Measurements from ENCODE around the gene CKMT2.
A peak's percentile ranks its signal among the peaks of the same experiment; 100 is the strongest.

CKMT2 gene

DNA sequence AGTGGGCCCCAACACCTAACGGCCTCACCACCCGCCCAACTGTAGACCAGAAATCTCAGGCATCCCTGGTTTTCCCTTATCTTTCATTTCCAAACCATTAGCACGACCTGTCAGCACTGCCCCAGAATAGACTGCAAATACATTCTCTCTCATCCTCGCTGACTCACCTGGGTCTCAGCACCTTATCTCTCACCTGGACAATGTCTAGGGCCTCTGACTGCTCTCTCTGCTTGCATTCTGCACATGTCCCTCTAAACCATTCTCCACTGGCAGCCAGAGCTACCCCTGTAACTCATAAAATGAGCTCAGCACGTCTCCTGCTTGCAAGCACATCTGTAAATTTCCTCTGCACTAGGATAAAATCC, 12.7 kb downstream of the CKMT2 start:
- Histone ChIP-seq H3K36me3 (ENCODE audit: control insufficient read depth, insufficient read depth, low read length) (no peaks in the 10 kb centered on the region), H3K27ac (ENCODE audit: low read depth, low read length) (no peak overlapping the region), H2BK120ac (ENCODE audit: low read depth, low read length) (no peak overlapping the region), H3K23ac (ENCODE audit: low read length) (no peak overlapping the region), H3K9ac (ENCODE audit: low read length) (no peak overlapping the region), H3K4me3 (ENCODE audit: low read length) (no peak overlapping the region), H3K27me3 (ENCODE audit: insufficient read depth, low read length, poor library complexity) (no peaks in the 10 kb centered on the region), H3K79me1 (ENCODE audit: low read length) (peaks cover 3% of the 10 kb centered on the region), H2BK5ac (ENCODE audit: low read length) (no peak overlapping the region), H3K79me2 (ENCODE audit: control insufficient read depth, insufficient read depth, low read length) (no peaks in the 10 kb centered on the region), H3K4me2 (ENCODE audit: low read length) (no peak overlapping the region), H2BK15ac (replicated peaks; ENCODE audit: low read depth) (no peak overlapping the region), H4K5ac (ENCODE audit: low read length) (no peak overlapping the region), H3K56ac (ENCODE audit: low read length) (no peak overlapping the region), H3K18ac (ENCODE audit: low read length) (no peak overlapping the region), H3K4ac (ENCODE audit: low read depth, low read length) (no peak overlapping the region), H4K8ac (ENCODE audit: low read depth, low read length) (no peak overlapping the region), H2AK5ac (ENCODE audit: low read length) (no peak overlapping the region), H3K4me1 (ENCODE audit: control insufficient read depth, low read depth, low read length) (peaks cover 2% of the 10 kb centered on the region)
- no peak for DNase-seq
- WGBS (ENCODE audit: extremely low coverage, insufficient coverage, low lambda C conversion rate): no CpG with 5 or more reads among the region's 5 CpGs

DNA sequence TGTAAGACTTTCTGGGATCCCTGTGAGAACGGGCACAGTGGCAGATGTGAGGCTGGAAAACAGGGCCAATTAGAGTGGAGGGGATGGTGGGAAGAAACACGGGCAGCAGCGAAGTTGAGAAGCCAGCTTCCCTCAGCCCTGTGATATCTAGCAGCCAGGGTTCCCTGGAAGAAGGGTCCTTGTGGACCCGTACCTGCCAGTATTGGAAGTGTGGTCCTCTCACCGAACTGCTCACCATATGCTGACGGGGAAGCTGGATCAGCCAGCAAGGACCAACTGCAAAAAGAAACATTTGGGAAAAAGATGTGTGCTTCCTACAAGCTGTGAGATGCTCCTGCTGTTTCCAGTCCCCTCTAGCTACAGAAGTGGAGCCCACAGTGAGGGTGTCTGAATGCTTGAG, 13.6 kb downstream of the CKMT2 start:
- no CpG with 5 or more reads among the region's 6 CpGs for WGBS (ENCODE audit: extremely low coverage, insufficient coverage, low lambda C conversion rate)
- H3K36me3 ChIP-seq (ENCODE audit: control insufficient read depth, insufficient read depth, low read length): no peaks in the 10 kb centered on the region
- H3K79me1 ChIP-seq (ENCODE audit: low read length): peaks cover 2% of the 10 kb centered on the region
- H3K4ac ChIP-seq (ENCODE audit: low read depth, low read length): no peak overlapping the region
- H3K4me2 ChIP-seq (ENCODE audit: low read length): no peak overlapping the region
- no peak overlapping the region for H4K5ac ChIP-seq (ENCODE audit: low read length)
- DNase-seq: no peak
- no peak overlapping the region for H3K4me3 ChIP-seq (ENCODE audit: low read length)
- H3K18ac ChIP-seq (ENCODE audit: low read length): no peak overlapping the region
- H3K79me2 ChIP-seq (ENCODE audit: control insufficient read depth, insufficient read depth, low read length): no peaks in the 10 kb centered on the region
- peaks cover 2% of the 10 kb centered on the region for H3K4me1 ChIP-seq (ENCODE audit: control insufficient read depth, low read depth, low read length)
- H2BK5ac ChIP-seq (ENCODE audit: low read length): no peak overlapping the region
- peak overlapping the region; percentile 80 for H3K23ac ChIP-seq (ENCODE audit: low read length)
- no peak overlapping the region for H3K9ac ChIP-seq (ENCODE audit: low read length)
- H2AK5ac ChIP-seq (ENCODE audit: low read length): no peak overlapping the region
- no peaks in the 10 kb centered on the region for H3K27me3 ChIP-seq (ENCODE audit: insufficient read depth, low read length, poor library complexity)
- H4K8ac ChIP-seq (ENCODE audit: low read depth, low read length): no peak overlapping the region
- H2BK120ac ChIP-seq (ENCODE audit: low read depth, low read length): no peak overlapping the region
- H3K56ac ChIP-seq (ENCODE audit: low read length): peak overlapping the region; percentile 7
- H2BK15ac ChIP-seq (replicated peaks; ENCODE audit: low read depth): no peak overlapping the region
- no peak overlapping the region for H3K27ac ChIP-seq (ENCODE audit: low read depth, low read length)

GRCh38 chr5:81247441-81247972, 14.4 kb downstream of the CKMT2 start:
- no peak overlapping the region for H3K4ac ChIP-seq (ENCODE audit: low read depth, low read length)
- no peak overlapping the region for H2BK5ac ChIP-seq (ENCODE audit: low read length)
- DNase-seq: peak; percentile 45
- H3K27ac ChIP-seq (ENCODE audit: low read depth, low read length): no peak overlapping the region
- H3K36me3 ChIP-seq (ENCODE audit: control insufficient read depth, insufficient read depth, low read length): no peaks in the 10 kb centered on the region
- no peak overlapping the region for H4K8ac ChIP-seq (ENCODE audit: low read depth, low read length)
- no peak overlapping the region for H2BK120ac ChIP-seq (ENCODE audit: low read depth, low read length)
- no peaks in the 10 kb centered on the region for H3K79me2 ChIP-seq (ENCODE audit: control insufficient read depth, insufficient read depth, low read length)
- no peak overlapping the region for H4K5ac ChIP-seq (ENCODE audit: low read length)
- WGBS (ENCODE audit: extremely low coverage, insufficient coverage, low lambda C conversion rate): no CpG with 5 or more reads among the region's 3 CpGs
- H3K4me3 ChIP-seq (ENCODE audit: low read length): no peak overlapping the region
- H3K18ac ChIP-seq (ENCODE audit: low read length): peak overlapping the region; percentile 63
- H2BK15ac ChIP-seq (replicated peaks; ENCODE audit: low read depth): no peak overlapping the region
- H3K27me3 ChIP-seq (ENCODE audit: insufficient read depth, low read length, poor library complexity): no peaks in the 10 kb centered on the region
- H2AK5ac ChIP-seq (ENCODE audit: low read length): no peak overlapping the region
- H3K56ac ChIP-seq (ENCODE audit: low read length): peak overlapping the region; percentile 10
- peaks cover 5% of the 10 kb centered on the region for H3K79me1 ChIP-seq (ENCODE audit: low read length)
- H3K23ac ChIP-seq (ENCODE audit: low read length): no peak overlapping the region
- H3K4me1 ChIP-seq (ENCODE audit: control insufficient read depth, low read depth, low read length): peaks cover 2% of the 10 kb centered on the region
- H3K9ac ChIP-seq (ENCODE audit: low read length): no peak overlapping the region
- no peak overlapping the region for H3K4me2 ChIP-seq (ENCODE audit: low read length)

GRCh38 chr5:81249240-81249639, 16.1 kb downstream of the CKMT2 start:
- H3K4me1 ChIP-seq (ENCODE audit: control insufficient read depth, low read depth, low read length): no peaks in the 10 kb centered on the region
- no CpG with 5 or more reads among the region's 4 CpGs for WGBS (ENCODE audit: extremely low coverage, insufficient coverage, low lambda C conversion rate)
- no peak overlapping the region for H3K18ac ChIP-seq (ENCODE audit: low read length)

GRCh38 chr5:81250004-81250403, 16.9 kb downstream of the CKMT2 start:
- no peak overlapping the region for H2AK5ac ChIP-seq (ENCODE audit: low read length)

More at GRCh38 chr5:81249240-81249639, 16.1 kb downstream of the CKMT2 start:
- Histone ChIP-seq H2BK5ac (ENCODE audit: low read length) (no peak overlapping the region), H3K56ac (ENCODE audit: low read length) (no peak overlapping the region), H4K8ac (ENCODE audit: low read depth, low read length) (no peak overlapping the region), H3K27ac (ENCODE audit: low read depth, low read length) (no peak overlapping the region), H3K9ac (ENCODE audit: low read length) (no peak overlapping the region), H3K4ac (ENCODE audit: low read depth, low read length) (no peak overlapping the region), H3K4me2 (ENCODE audit: low read length) (no peak overlapping the region), H3K79me1 (ENCODE audit: low read length) (peaks cover 4% of the 10 kb centered on the region), H2BK15ac (replicated peaks; ENCODE audit: low read depth) (no peak overlapping the region), H3K4me3 (ENCODE audit: low read length) (no peak overlapping the region), H4K5ac (ENCODE audit: low read length) (no peak overlapping the region), H3K27me3 (ENCODE audit: insufficient read depth, low read length, poor library complexity) (no peaks in the 10 kb centered on the region), H2AK5ac (ENCODE audit: low read length) (no peak overlapping the region), H3K79me2 (ENCODE audit: control insufficient read depth, insufficient read depth, low read length) (no peaks in the 10 kb centered on the region), H2BK120ac (ENCODE audit: low read depth, low read length) (no peak overlapping the region), H3K36me3 (ENCODE audit: control insufficient read depth, insufficient read depth, low read length) (no peaks in the 10 kb centered on the region), H3K23ac (ENCODE audit: low read length) (no peak overlapping the region)
- DNase-seq: no peak

DNA sequence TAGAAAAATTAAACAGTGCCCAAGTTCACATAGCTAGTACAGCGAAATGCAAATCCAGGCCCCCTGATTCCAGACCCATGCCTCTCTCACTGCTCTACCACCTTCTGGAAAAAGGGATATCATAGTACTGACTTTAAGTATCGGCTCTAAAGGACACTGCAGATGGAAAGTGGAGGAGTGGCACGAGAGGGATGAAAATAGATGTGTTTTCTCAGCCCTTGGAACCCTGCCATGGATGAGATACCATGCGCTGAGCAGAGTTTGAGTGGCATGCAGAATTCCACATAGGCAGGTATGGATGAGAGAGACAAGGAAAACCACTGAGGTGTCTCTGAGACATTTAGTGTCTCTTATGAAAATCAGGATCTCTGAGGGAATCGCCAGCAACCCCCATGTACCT, 18.8 kb downstream of the CKMT2 start:
- Histone ChIP-seq H3K23ac (ENCODE audit: low read length) (no peak overlapping the region), H4K8ac (ENCODE audit: low read depth, low read length) (no peak overlapping the region), H3K4me2 (ENCODE audit: low read length) (no peak overlapping the region), H3K79me1 (ENCODE audit: low read length) (peaks cover 7% of the 10 kb centered on the region), H3K4ac (ENCODE audit: low read depth, low read length) (no peak overlapping the region), H3K27me3 (ENCODE audit: insufficient read depth, low read length, poor library complexity) (no peaks in the 10 kb centered on the region), H2BK120ac (ENCODE audit: low read depth, low read length) (no peak overlapping the region), H3K56ac (ENCODE audit: low read length) (no peak overlapping the region), H2BK5ac (ENCODE audit: low read length) (no peak overlapping the region), H3K36me3 (ENCODE audit: control insufficient read depth, insufficient read depth, low read length) (no peaks in the 10 kb centered on the region), H3K18ac (ENCODE audit: low read length) (no peak overlapping the region), H4K5ac (ENCODE audit: low read length) (no peak overlapping the region), H2BK15ac (replicated peaks; ENCODE audit: low read depth) (no peak overlapping the region), H3K79me2 (ENCODE audit: control insufficient read depth, insufficient read depth, low read length) (peaks cover 3% of the 10 kb centered on the region), H2AK5ac (ENCODE audit: low read length) (no peak overlapping the region), H3K27ac (ENCODE audit: low read depth, low read length) (no peak overlapping the region), H3K4me1 (ENCODE audit: control insufficient read depth, low read depth, low read length) (no peaks in the 10 kb centered on the region), H3K9ac (ENCODE audit: low read length) (no peak overlapping the region), H3K4me3 (ENCODE audit: low read length) (no peak overlapping the region)
- WGBS (ENCODE audit: extremely low coverage, insufficient coverage, low lambda C conversion rate): no CpG with 5 or more reads among the region's 5 CpGs
- DNase-seq: no peak

More at GRCh38 chr5:81250004-81250403, 16.9 kb downstream of the CKMT2 start:
- no peak overlapping the region for H3K18ac ChIP-seq (ENCODE audit: low read length)
- H4K8ac ChIP-seq (ENCODE audit: low read depth, low read length): no peak overlapping the region
- H3K27me3 ChIP-seq (ENCODE audit: insufficient read depth, low read length, poor library complexity): no peaks in the 10 kb centered on the region
- H3K4ac ChIP-seq (ENCODE audit: low read depth, low read length): no peak overlapping the region
- H3K4me3 ChIP-seq (ENCODE audit: low read length): no peak overlapping the region
- no peak overlapping the region for H3K4me2 ChIP-seq (ENCODE audit: low read length)
- no peak overlapping the region for H3K56ac ChIP-seq (ENCODE audit: low read length)
- no peak for DNase-seq
- H4K5ac ChIP-seq (ENCODE audit: low read length): no peak overlapping the region
- peaks cover 3% of the 10 kb centered on the region for H3K79me2 ChIP-seq (ENCODE audit: control insufficient read depth, insufficient read depth, low read length)
- no peak overlapping the region for H2BK15ac ChIP-seq (replicated peaks; ENCODE audit: low read depth)
- H2BK120ac ChIP-seq (ENCODE audit: low read depth, low read length): no peak overlapping the region
- no peak overlapping the region for H3K27ac ChIP-seq (ENCODE audit: low read depth, low read length)
- no peak overlapping the region for H2BK5ac ChIP-seq (ENCODE audit: low read length)
- H3K79me1 ChIP-seq (ENCODE audit: low read length): peaks cover 7% of the 10 kb centered on the region
- no peak overlapping the region for H3K9ac ChIP-seq (ENCODE audit: low read length)
- H3K23ac ChIP-seq (ENCODE audit: low read length): no peak overlapping the region
- no peaks in the 10 kb centered on the region for H3K36me3 ChIP-seq (ENCODE audit: control insufficient read depth, insufficient read depth, low read length)
- H3K4me1 ChIP-seq (ENCODE audit: control insufficient read depth, low read depth, low read length): no peaks in the 10 kb centered on the region
- WGBS (ENCODE audit: extremely low coverage, insufficient coverage, low lambda C conversion rate): no CpG with 5 or more reads among the region's 1 CpG
